HUES64 (cell line): ENCODE data around the gene LRP10. TPM values are rescaled to one million over a fixed set of nuclear protein-coding genes. Genes with fewer than 3 reads are reported as not detected.
A peak's percentile ranks its signal among the peaks of the same experiment; 100 is the strongest.
"Not testable (repeated sequence)": the region's sequence is repeated elsewhere in the genome, so short reads cannot be mapped to it uniquely, and the experiment has no call there.

Source experiments
- H3K27ac ChIP-seq: 2 replicates; pipeline ENCODE4 v1.7.0; 2013; ENCODE audit warnings: low read depth, low read length, inconsistent platforms
- H3K27me3 ChIP-seq: 2 replicates; pipeline ENCODE4 v1.6.1; 2013; ENCODE audit warnings: mild to moderate bottlenecking, low read length; ENCODE audit not compliant: insufficient read depth
- H3K36me3 ChIP-seq: 2 replicates; pipeline ENCODE4 v1.6.1; 2013; ENCODE audit warnings: mild to moderate bottlenecking, low read length; ENCODE audit not compliant: insufficient read depth
- H3K4me1 ChIP-seq: 2 replicates; pipeline ENCODE4 v1.6.1; 2013; ENCODE audit warnings: mild to moderate bottlenecking, low read length, moderate library complexity; ENCODE audit not compliant: insufficient read depth
- H3K4me3 ChIP-seq: 2 replicates; pipeline ENCODE4 v1.5.1; 2013; ENCODE audit warnings: mild to moderate bottlenecking, low read length, moderate library complexity
- H3K9ac ChIP-seq: 2 replicates; pipeline ENCODE4 v1.6.1; 2013; ENCODE audit warnings: mild to moderate bottlenecking, low read depth, low read length
- H3K9me3 ChIP-seq: 2 replicates; pipeline ENCODE4 v1.6.1; 2013; ENCODE audit warnings: low read depth, low read length; ENCODE audit not compliant: insufficient read depth
- WGBS: fragments of 150-250, 120-280 bp; methylation state at CpG from one replicate; pipeline ENCODE4 v1.1.7; 2013; ENCODE audit warnings: missing lambda C conversion rate; 5-methylcytosine and 5-hydroxymethylcytosine counted together
- polyA plus RNA-seq, 2 experiments: library from polyadenylated mRNA; stranded (reverse); fragments of 50-300 nt; gene quantifications; one replicate each; pipeline ENCODE4 v1.2.3, GENCODE V29; 2013

Gene LRP10, protein sequence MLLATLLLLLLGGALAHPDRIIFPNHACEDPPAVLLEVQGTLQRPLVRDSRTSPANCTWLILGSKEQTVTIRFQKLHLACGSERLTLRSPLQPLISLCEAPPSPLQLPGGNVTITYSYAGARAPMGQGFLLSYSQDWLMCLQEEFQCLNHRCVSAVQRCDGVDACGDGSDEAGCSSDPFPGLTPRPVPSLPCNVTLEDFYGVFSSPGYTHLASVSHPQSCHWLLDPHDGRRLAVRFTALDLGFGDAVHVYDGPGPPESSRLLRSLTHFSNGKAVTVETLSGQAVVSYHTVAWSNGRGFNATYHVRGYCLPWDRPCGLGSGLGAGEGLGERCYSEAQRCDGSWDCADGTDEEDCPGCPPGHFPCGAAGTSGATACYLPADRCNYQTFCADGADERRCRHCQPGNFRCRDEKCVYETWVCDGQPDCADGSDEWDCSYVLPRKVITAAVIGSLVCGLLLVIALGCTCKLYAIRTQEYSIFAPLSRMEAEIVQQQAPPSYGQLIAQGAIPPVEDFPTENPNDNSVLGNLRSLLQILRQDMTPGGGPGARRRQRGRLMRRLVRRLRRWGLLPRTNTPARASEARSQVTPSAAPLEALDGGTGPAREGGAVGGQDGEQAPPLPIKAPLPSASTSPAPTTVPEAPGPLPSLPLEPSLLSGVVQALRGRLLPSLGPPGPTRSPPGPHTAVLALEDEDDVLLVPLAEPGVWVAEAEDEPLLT
- 13.0 TPM for polyA plus RNA-seq (2013, experiment 1 of 2)
- 12.5 TPM for polyA plus RNA-seq (2013, experiment 2 of 2)

DNA sequence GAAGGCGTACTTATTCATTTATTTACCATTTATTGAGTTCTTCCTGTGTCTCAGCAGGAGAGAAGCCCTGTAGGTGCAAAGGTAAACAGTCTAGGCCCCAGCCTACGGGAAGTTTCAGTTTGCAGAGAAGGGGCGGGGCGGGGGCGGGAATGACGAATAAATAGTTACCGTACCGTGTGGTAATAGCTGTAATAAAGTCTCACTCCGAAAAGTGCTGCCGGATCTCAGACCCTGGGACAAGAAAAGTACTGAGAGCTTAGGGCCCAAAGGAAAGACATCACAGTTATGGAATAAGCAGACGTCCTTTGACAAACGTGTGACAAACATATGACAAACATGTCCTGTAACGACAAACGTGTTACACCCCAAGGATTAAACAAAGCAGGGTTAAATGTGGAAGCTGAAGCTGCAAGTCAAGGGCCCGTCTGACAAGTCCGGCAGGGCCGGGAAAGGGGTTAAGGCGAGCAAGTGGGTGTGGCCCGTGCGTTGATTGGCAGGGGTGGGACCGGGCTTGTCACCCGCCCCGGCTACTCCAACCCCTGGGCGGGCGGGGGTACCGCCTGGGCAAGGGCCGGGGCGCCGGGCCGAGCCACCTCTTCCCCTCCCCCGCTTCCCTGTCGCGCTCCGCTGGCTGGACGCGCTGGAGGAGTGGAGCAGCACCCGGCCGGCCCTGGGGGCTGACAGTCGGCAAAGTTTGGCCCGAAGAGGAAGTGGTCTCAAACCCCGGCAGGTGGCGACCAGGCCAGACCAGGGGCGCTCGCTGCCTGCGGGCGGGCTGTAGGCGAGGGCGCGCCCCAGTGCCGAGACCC, at the start of gene LRP10:
TSS of gene LRP10 (plus strand) at position 517 of the 809 bp plus-strand sequence. CDS start 564 bp downstream, outside the sequence.
- no peaks in the 10 kb centered on the region for H3K27me3 ChIP-seq
- peak within 1 kb of the TSS; percentile 85; the same call in 1 of the 2 replicates for H3K27ac ChIP-seq
- H3K4me1 ChIP-seq = peaks cover 12% of the 10 kb centered on the region
- H3K36me3 ChIP-seq = 0 out of 2 replicates have a peak, but pooled peaks cover 2% of the 10 kb centered on the region
- H3K4me3 ChIP-seq = peak within 1 kb of the TSS; percentile 84
- H3K9ac ChIP-seq = peak within 1 kb of the TSS; percentile 27
- under 1% methylated on average over 49 of the region's 50 CpGs for WGBS
- H3K9me3 ChIP-seq = no peaks in the 10 kb centered on the region

DNA sequence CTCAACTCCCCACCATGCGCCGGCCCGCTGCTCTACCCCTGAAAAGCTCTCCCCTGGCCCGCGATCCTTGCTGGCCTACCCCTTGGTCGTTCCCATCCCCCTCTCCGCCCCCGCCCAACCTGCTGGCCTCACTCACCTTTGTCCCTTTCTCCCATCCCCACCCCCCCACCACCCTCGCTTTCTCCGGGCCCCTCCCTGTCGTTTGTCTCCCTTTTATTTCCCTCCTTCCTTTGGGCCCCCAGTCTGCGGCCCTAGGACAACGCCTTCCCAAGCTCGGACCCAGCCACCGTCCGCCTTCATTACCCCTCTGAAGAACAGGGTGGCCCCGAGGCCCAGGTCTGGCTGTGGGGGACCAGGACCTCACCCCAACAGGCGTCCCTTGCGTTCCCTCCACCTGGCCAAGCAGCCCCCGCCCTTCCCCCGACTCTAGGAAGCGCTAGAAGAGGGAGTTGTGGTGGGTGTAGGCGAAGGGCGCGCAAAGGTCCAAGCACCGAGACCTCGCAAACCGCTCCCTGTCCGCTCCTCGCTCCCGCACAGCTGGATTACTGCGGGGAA, 49.4 kb upstream of the LRP10 start:
- Histone ChIP-seq H3K9ac (peak overlapping the region; percentile 96), H3K36me3 (no peaks in the 10 kb centered on the region), H3K9me3 (no peaks in the 10 kb centered on the region), H3K27ac (peak overlapping the region; percentile 97), H3K4me1 (peaks cover 39% of the 10 kb centered on the region), H3K27me3 (no peaks in the 10 kb centered on the region), H3K4me3 (peak overlapping the region; percentile 85)
- 1% methylated on average over 28 of the region's 32 CpGs for whole genome bisulfite sequencing

DNA sequence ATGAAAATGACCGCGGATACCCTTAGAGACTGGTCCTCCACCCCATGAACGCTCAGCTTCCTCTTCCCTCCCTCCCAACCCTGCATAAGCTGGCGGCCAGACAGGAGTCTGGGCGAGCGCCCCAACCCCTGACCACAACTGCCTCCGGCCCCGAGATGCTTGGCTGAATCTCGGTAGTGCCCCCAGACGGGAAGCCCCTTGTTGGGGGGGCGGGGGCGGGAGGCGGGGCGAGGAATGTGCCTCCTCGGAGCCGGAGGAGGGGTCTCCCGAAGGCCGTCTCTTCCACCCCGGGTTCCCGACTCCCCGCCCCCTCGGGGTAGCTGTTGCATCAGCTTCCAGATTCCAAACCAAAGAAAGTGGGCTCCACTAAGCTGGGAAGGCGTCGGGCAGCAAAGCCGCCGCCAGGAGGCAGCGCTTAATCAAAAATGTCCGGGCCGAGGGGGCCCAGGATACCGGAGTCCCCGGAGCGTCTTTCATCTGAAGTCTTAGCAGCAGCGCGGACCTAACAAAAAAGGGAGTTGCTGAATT, 48.9 kb upstream of the LRP10 start:
- H3K27me3 ChIP-seq = no peaks in the 10 kb centered on the region
- H3K36me3 ChIP-seq = no peaks in the 10 kb centered on the region
- H3K9me3 ChIP-seq = no peaks in the 10 kb centered on the region
- peak overlapping the region; percentile 85 for H3K4me3 ChIP-seq
- peak overlapping the region; percentile 96 for H3K9ac ChIP-seq
- peak overlapping the region; percentile 97 for H3K27ac ChIP-seq
- H3K4me1 ChIP-seq = peaks cover 41% of the 10 kb centered on the region
- under 1% methylated on average over 34 of the region's 34 CpGs for WGBS

DNA sequence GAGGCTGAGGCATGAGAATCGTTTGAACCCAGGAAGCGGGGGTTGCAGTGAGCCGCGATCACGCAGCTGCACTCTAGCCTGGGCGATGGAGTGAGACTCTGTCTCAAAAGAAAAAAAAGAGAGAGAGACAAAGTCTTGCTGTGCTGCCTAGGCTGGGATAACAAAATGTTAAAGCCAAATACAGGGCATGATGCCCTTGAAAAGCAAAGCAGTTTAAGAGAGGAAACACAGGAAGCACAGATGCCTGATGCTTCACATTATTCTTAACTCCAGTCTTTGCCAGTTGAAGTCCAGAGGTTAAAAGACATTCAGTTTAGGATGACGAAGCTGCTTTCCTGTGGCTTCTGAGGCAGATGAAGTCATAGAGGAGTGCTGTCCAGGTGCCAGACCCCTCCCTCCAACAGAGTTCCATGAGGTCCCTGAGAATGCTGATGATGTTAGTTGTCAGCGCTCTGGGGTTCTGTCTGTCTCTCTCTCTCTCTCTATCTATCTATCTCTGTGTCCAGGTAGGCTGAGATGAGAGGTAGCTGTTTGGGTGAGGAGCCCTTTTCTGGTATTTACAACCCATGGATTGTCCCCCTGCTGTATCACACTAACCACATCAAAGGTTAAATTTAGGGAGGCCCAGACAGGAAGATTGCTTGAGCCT, 46.7 kb upstream of the LRP10 start:
- no peaks in the 10 kb centered on the region for H3K36me3 ChIP-seq
- no peaks in the 10 kb centered on the region for H3K9me3 ChIP-seq
- no peaks in the 10 kb centered on the region for H3K27me3 ChIP-seq
- H3K27ac ChIP-seq = no peak overlapping the region
- H3K4me1 ChIP-seq = peaks cover 32% of the 10 kb centered on the region
- no peak overlapping the region for H3K9ac ChIP-seq
- H3K4me3 ChIP-seq = no peak overlapping the region
- WGBS = 73% methylated on average over 7 of the region's 8 CpGs

DNA sequence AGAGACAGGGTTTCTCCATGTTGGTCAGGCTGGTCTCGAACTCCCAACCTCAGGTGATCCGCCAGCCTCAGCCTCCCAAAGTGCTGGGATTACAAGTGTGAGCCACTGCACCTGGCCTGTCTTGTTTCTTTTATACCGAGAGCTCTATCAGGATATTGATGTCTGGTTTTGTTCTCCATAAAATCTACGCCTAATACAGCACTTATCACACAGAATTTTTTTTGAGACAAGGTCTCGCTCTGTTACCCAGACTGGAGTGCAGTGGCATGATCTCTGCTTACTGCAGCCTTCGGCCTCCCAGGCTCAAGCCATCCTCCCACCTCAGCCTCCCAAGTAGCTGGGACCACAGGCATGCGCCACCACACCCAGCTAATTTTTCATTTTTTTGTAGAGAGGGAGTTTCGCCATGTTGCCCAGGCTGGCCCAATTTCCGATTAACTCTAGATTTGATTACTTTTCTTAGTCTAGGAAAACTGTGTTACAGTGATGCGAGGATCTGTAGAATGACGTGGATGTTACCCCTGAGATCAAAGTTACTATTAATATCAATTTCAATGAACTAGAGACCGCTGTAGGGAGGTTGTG, 42.4 kb upstream of the LRP10 start:
- not testable (repeated sequence) for H3K9me3 ChIP-seq, H3K27me3 ChIP-seq
- Histone ChIP-seq H3K36me3 (peaks cover 21% of the 10 kb centered on the region), H3K9ac (peak overlapping the region; percentile 87), H3K4me3 (peak overlapping the region; percentile 91), H3K27ac (peak overlapping the region; percentile 8), H3K4me1 (peaks cover 12% of the 10 kb centered on the region; the same call in 1 of the 2 replicates)
- 83% methylated on average over 12 of the region's 12 CpGs for WGBS

DNA sequence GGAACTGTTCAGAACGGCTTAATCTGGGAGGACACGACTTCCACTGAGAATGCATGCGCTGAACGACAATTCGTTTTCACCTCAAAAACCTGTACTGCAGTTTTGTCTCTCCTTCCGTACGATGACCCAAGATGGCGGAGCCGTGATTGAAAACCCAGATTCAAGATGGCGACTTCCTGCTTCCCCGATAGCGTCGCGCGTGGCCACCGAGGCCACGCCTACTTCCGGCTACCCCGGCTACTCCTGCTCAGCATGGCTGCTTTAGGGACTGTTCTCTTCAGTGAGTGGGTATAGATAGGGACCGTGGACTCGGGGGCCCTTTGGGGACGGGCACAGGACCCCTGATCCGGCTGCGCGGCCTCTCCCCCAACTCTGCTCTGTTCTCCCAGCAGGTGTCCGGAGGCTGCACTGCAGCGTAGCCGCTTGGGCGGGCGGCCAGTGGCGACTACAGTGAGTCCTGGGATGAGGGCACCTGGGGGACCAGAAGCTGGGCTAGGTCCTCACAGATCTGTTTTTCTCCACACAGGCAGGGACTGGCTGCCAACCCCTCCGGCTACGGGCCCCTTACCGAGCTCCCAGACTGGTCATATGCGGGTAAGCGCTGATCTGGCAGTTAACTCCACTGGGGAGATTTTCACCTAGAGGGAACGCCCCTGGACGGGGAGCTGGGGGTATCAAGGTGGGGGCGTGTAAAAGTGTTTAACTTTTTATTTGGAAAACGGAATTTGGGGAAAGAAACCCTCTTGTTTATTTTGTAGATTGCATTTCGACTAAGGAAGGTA, 41.7 kb upstream of the LRP10 start, which contains the start of gene MRPL52:
TSS of gene MRPL52 (plus strand) at position 227 of the 782 bp plus-strand sequence. CDS start at position 253, 26 bp downstream.
- Histone ChIP-seq H3K9ac (peak within 1 kb of the TSS; percentile 87), H3K4me1 (peaks cover 9% of the 10 kb centered on the region; the same call in 1 of the 2 replicates), H3K27me3 (no peaks in the 10 kb centered on the region), H3K27ac (peak within 1 kb of the TSS; percentile 69), H3K36me3 (peaks cover 28% of the 10 kb centered on the region), H3K4me3 (peak within 1 kb of the TSS; percentile 91), H3K9me3 (no peaks in the 10 kb centered on the region)
- WGBS = 2% methylated on average over 41 of the region's 41 CpGs

DNA sequence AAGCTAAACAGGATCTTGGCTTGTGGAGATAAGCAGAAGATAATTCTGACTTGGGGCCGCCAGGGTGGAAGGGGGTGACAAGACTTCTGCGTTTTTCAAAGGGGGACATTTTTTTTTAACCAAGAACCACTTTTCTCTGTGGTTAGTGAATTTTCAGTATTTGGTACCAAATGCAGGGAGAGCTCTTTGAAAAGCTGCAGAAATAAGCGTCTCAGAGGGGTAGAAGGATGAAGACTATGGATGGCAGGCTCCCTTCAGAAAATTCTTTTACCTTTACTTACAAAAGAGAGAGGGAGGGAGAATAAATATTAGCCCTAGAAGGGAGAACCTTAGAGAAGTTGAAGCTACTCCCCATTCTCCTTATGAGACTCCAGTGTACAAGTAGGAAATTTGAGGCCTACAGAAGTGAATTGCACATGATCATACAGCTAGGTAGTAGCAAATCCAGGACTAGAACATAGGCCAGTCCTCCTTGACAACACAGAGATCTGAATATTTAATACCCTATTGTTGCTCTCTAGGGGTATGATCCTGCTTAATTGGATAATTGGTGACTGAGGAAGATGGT, 41.0 kb upstream of the LRP10 start:
- Histone ChIP-seq H3K27ac (no peak overlapping the region), H3K27me3 (no peaks in the 10 kb centered on the region), H3K4me1 (peaks cover 9% of the 10 kb centered on the region; the same call in 1 of the 2 replicates), H3K9ac (peak overlapping the region; percentile 87), H3K4me3 (peak overlapping the region; percentile 91), H3K9me3 (no peaks in the 10 kb centered on the region), H3K36me3 (peaks cover 34% of the 10 kb centered on the region)
- WGBS = 14% methylated on average over 3 of the region's 3 CpGs

DNA sequence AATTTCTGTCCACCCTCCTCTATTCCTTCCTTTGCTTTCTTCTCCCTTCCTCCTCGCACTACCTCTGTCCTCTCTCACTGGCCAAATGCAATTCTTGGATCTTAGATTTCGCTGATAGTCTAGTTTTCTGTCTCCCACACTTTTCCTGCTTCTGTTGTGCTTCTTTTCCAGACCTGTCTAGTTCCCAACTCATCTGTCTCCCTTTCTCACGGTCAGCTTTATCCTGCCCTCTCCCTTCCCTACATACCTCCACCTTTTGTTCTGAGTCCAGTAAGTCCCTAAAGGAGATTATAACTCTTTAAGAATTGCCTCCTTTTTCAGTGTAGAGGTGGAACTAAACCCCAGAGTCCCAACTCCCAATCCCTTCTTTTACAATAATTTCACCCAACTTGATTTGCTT, 36.0 kb upstream of the LRP10 start:
- no peaks in the 10 kb centered on the region for H3K9me3 ChIP-seq
- H3K27me3 ChIP-seq = peaks cover 15% of the 10 kb centered on the region
- H3K36me3 ChIP-seq = peaks cover 36% of the 10 kb centered on the region
- peaks cover 26% of the 10 kb centered on the region for H3K4me1 ChIP-seq
- H3K27ac ChIP-seq = no peak overlapping the region
- WGBS = 87% methylated on average over 3 of the region's 3 CpGs
- no peak overlapping the region for H3K4me3 ChIP-seq
- H3K9ac ChIP-seq = no peak overlapping the region
